ENCODE data around the gene KIF1A.

Gene KIF1A

GRCh38 chr2:240820607-240821428, 799 bp upstream of the KIF1A start:
- DNase-seq: no peak

GRCh38 chr2:240819126-240819857, 727 bp downstream of the KIF1A start:
- no peak for DNase-seq

GRCh38 chr2:240818293-240819125, 1.5 kb downstream of the KIF1A start:
- DNase-seq: no peak

- DNase-seq: no peak
Observed at GRCh38 chr2:240817496-240818292, 2.3 kb downstream of the KIF1A start.

- DNase-seq: no peak
Observed at GRCh38 chr2:240816584-240817495, 3.2 kb downstream of the KIF1A start.

- no peak for DNase-seq
Observed at GRCh38 chr2:240815761-240816583, 4.0 kb downstream of the KIF1A start.

GRCh38 chr2:240814946-240815760, 4.9 kb downstream of the KIF1A start:
- DNase-seq: no peak

- no peak for DNase-seq
Observed at GRCh38 chr2:240814280-240814679, 5.7 kb downstream of the KIF1A start.

- no peak for DNase-seq
Observed at GRCh38 chr2:240813231-240813921, 6.6 kb downstream of the KIF1A start.

GRCh38 chr2:240812721-240813120, 7.3 kb downstream of the KIF1A start:
- DNase-seq: no peak

GRCh38 chr2:240812301-240812680, 7.7 kb downstream of the KIF1A start:
- no peak for DNase-seq

- DNase-seq: no peak
Observed at GRCh38 chr2:240811346-240812300, 8.4 kb downstream of the KIF1A start.

- DNase-seq: no peak
Observed at GRCh38 chr2:240810621-240811020, 9.4 kb downstream of the KIF1A start.

GRCh38 chr2:240810199-240810598, 9.8 kb downstream of the KIF1A start:
- DNase-seq: no peak

GRCh38 chr2:240809276-240809675, 10.7 kb downstream of the KIF1A start:
- no peak for DNase-seq

- no peak for DNase-seq
Observed at GRCh38 chr2:240806459-240806858, 13.6 kb downstream of the KIF1A start.

GRCh38 chr2:240806006-240806405, 14.0 kb downstream of the KIF1A start:
- DNase-seq: no peak

GRCh38 chr2:240803191-240803590, 16.8 kb downstream of the KIF1A start:
- no peak for DNase-seq

Measured in inflammatory macrophage (primary cell).